SW 1271 (cell line): ENCODE measurements around the gene TTC21A.
A peak's percentile ranks its signal among the peaks of the same experiment; 100 is the strongest.

Experiments
- DNase-seq, 2 experiments: peaks; one replicate each; lab custom pipeline; 2025; lab: John Stamatoyannopoulos, UW

The TTC21A gene

GRCh38 chr3:39136533-39137434 is 29.3 kb downstream of the TTC21A start:
- DNase-seq, result no peak

- no peak for DNase-seq
These were observed 30.0 kb downstream of the TTC21A start for GRCh38 chr3:39137435-39137936.

- DNase-seq, result no peak
These were observed 30.7 kb downstream of the TTC21A start for GRCh38 chr3:39137991-39138803.

- DNase-seq, result no peak
These were observed 31.4 kb downstream of the TTC21A start for GRCh38 chr3:39138804-39139415.

GRCh38 chr3:39139442-39139841 is 32.0 kb downstream of the TTC21A start:
- no peak for DNase-seq

GRCh38 chr3:39140341-39140971 is 33.0 kb downstream of the TTC21A start:
- no peak for DNase-seq

GRCh38 chr3:39141171-39141995 is 33.9 kb downstream of the TTC21A start:
- DNase-seq, result peak in 1 of 2 experiments; percentile 23

- no peak for DNase-seq
These were observed 34.6 kb downstream of the TTC21A start for GRCh38 chr3:39142067-39142466.

GRCh38 chr3:39143051-39143885 is 35.8 kb downstream of the TTC21A start:
- DNase-seq, result no peak

- no peak for DNase-seq
These were observed 36.7 kb downstream of the TTC21A start for GRCh38 chr3:39144095-39144747.

- no peak for DNase-seq
These were observed 37.4 kb downstream of the TTC21A start for GRCh38 chr3:39144748-39145380.

GRCh38 chr3:39146083-39146501 is 38.6 kb downstream of the TTC21A start:
- no peak for DNase-seq

- peak; percentile 84 to 89 for DNase-seq
These were observed 39.4 kb downstream of the TTC21A start for GRCh38 chr3:39146611-39147591.

GRCh38 chr3:39147711-39148434 is 40.4 kb downstream of the TTC21A start:
- peak; percentile 50 to 65 for DNase-seq

- DNase-seq, result no peak
These were observed 41.1 kb downstream of the TTC21A start for GRCh38 chr3:39148435-39149058.

GRCh38 chr3:39149059-39149455 is 41.6 kb downstream of the TTC21A start:
- DNase-seq, result no peak
